ENCODE results near the gene B3GNT7.

DNA sequence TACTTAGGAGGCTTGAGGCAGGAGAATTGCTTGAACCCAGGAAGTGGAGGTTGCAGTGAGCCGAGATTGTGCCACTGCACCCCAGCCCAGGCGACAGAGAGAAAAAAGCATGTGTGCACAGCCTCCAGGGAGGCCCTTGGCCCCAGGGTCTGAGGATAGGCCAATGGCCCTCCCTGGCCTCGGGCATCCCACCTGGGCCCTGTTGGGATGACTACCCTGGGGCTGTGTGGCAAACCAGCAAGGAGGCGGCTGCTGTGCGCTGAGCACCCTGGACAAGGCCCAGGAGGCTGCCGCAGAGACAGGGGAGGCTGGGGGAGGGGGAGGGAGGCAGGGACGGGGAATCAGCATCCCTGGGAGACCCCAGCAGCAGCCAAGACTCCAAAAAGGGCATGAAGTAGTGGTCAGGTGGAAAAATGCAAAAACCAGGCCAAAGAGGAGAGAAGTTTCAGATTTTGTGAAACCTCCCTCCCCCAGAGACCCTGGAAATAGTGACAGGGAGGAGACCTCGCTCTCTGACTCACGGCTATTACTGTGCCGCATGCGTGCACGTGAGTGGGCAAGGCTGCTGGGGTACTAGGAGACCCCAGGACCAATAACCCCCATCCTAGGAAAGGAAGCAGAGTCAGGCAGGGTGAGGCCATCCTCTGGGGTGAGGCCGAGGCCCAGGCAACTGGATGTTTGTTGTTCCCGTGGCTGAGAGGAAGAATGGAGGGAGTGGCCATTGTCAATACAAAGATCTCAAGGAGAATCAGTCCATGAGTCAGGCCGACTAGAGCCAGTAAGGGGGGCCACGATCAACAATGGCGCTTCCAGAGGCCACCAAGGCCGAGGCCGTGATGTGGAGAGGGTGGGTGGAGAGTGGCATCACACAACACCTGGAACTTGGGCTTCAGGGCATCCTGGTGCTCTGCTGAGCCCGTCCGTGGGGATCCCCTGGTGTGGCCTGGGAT, 16.0 kb upstream of the B3GNT7 start:
- TF ChIP-seq SMC3 (conservative IDR thresholded peaks at IDR 0.05; ENCODE audit: poor library complexity) (no peak), EP300 (conservative IDR thresholded peaks at IDR 0.05; ENCODE audit: poor library complexity, severe bottlenecking) (no peak), POLR2AphosphoS5 (IDR thresholded peaks at IDR 0.05) (no peak), MXI1 (conservative IDR thresholded peaks at IDR 0.05; ENCODE audit: poor library complexity, severe bottlenecking) (no peak), RAD21 (conservative IDR thresholded peaks at IDR 0.05) (no peak), EZH2 (IDR thresholded peaks at IDR 0.05; ENCODE audit: borderline replicate concordance, insufficient read depth, low read length, poor library complexity, severe bottlenecking) (no peak)
- TF ChIP-seq, protein P1, sequence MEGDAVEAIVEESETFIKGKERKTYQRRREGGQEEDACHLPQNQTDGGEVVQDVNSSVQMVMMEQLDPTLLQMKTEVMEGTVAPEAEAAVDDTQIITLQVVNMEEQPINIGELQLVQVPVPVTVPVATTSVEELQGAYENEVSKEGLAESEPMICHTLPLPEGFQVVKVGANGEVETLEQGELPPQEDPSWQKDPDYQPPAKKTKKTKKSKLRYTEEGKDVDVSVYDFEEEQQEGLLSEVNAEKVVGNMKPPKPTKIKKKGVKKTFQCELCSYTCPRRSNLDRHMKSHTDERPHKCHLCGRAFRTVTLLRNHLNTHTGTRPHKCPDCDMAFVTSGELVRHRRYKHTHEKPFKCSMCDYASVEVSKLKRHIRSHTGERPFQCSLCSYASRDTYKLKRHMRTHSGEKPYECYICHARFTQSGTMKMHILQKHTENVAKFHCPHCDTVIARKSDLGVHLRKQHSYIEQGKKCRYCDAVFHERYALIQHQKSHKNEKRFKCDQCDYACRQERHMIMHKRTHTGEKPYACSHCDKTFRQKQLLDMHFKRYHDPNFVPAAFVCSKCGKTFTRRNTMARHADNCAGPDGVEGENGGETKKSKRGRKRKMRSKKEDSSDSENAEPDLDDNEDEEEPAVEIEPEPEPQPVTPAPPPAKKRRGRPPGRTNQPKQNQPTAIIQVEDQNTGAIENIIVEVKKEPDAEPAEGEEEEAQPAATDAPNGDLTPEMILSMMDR (IDR thresholded peaks at IDR 0.05; ENCODE audit: poor library complexity, severe bottlenecking), result no peak
- TF ChIP-seq, protein P2, sequence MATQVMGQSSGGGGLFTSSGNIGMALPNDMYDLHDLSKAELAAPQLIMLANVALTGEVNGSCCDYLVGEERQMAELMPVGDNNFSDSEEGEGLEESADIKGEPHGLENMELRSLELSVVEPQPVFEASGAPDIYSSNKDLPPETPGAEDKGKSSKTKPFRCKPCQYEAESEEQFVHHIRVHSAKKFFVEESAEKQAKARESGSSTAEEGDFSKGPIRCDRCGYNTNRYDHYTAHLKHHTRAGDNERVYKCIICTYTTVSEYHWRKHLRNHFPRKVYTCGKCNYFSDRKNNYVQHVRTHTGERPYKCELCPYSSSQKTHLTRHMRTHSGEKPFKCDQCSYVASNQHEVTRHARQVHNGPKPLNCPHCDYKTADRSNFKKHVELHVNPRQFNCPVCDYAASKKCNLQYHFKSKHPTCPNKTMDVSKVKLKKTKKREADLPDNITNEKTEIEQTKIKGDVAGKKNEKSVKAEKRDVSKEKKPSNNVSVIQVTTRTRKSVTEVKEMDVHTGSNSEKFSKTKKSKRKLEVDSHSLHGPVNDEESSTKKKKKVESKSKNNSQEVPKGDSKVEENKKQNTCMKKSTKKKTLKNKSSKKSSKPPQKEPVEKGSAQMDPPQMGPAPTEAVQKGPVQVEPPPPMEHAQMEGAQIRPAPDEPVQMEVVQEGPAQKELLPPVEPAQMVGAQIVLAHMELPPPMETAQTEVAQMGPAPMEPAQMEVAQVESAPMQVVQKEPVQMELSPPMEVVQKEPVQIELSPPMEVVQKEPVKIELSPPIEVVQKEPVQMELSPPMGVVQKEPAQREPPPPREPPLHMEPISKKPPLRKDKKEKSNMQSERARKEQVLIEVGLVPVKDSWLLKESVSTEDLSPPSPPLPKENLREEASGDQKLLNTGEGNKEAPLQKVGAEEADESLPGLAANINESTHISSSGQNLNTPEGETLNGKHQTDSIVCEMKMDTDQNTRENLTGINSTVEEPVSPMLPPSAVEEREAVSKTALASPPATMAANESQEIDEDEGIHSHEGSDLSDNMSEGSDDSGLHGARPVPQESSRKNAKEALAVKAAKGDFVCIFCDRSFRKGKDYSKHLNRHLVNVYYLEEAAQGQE (IDR thresholded peaks at IDR 0.05; ENCODE audit: borderline replicate concordance), result no peak
